ENCODE results near the gene MAP4K2. TPM values are rescaled to one million over a fixed set of nuclear protein-coding genes. Genes with fewer than 3 reads are reported as not detected.
A peak's percentile ranks its signal among the peaks of the same experiment; 100 is the strongest.
"Not testable (repeated sequence)": the region's sequence is repeated elsewhere in the genome, so short reads cannot be mapped to it uniquely, and the experiment has no call there.

Gene MAP4K2
- total RNA-seq, 4 donors from 2014 or later, result 13.6 to 20.4 (median 15.3) TPM

DNA sequence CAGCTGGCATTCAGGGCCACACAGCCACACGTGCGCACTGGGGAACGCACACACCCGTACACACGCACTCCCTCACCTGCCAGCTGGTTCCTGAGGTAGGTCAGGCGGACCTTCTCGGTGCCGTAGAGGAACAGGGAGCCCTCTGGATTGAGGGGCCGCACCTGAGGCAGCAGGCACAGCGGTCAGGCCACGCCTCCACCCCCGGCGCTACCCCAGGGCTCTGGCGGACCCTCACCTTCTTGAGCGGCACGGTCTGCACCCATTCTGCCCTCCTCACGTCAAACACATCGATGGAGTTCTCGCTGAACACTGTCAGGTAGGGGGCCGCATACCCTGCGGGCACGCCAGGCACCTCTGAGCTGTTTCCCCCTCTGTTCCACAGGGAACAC is 24.4 kb upstream of the MAP4K2 start:
- Histone ChIP-seq H3K4me3 (no peak overlapping the region), H3K27ac (no peak overlapping the region), H3K4me1 (no peaks in the 10 kb centered on the region), H3K9me3 (no peaks in the 10 kb centered on the region), H3K27me3 (no peaks in the 10 kb centered on the region), H3K36me3 (peaks cover 67% of the 10 kb centered on the region)
- TF ChIP-seq EP300 (IDR thresholded peaks at IDR 0.05), result no peak
- WGBS, result 94% methylated on average over 13 of the region's 22 CpGs
- DNase-seq (ENCODE audit: low spot score in 2 of 2), result no peak

DNA sequence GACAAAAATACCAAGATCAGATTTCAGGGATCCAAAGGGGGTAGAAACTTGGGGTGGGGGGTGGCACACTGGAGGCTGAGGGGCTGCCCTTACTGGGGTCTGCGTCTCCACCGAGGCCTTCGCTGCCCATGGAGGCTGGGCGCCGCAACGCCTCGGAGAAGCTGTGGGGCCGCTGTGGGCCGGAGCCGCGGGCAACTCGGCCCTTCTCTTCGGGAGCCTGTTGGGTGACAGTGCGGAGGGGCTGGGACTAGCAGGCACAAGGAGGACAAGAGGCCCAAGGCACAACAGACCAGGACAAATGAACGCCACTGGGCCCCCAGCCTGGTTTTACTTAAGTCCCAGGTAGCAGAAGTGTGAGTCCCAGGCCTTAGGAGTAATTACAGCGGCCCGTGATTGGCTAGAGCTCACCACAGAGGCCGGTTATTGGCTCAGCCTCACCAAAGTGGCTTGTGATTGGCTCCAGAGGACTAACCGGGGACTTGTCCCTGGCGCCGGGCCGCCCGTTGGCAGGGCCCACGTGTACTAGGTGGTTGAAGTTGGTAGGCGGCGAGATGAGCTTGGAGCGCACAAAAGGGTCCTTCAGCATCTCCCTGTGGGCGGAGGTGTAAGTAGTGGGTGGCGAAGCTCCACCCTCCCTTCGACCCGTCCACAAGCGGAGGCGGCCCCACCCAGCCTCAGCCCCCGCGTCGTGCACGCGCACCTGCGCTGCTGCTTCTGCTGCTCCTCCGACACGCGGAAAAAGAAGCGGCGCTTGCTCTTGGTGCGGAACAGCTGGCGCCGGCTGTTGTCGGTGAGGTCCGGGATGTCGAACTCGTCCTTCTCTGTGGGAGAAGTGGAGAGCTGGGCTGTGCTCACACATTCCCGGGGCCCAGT is 23.8 kb upstream of the MAP4K2 start:
- H3K27me3 ChIP-seq, result no peaks in the 10 kb centered on the region
- DNase-seq (ENCODE audit: low spot score in 2 of 2), result peak in 1 of 2 donors; percentile 58
- H3K36me3 ChIP-seq, result peaks cover 61% of the 10 kb centered on the region
- TF ChIP-seq POLR2A (IDR thresholded peaks at IDR 0.05) (no peak), POLR2AphosphoS5 (IDR thresholded peaks at IDR 0.05) (no peak), EP300 (IDR thresholded peaks at IDR 0.05) (no peak)
- TF ChIP-seq, protein P1, sequence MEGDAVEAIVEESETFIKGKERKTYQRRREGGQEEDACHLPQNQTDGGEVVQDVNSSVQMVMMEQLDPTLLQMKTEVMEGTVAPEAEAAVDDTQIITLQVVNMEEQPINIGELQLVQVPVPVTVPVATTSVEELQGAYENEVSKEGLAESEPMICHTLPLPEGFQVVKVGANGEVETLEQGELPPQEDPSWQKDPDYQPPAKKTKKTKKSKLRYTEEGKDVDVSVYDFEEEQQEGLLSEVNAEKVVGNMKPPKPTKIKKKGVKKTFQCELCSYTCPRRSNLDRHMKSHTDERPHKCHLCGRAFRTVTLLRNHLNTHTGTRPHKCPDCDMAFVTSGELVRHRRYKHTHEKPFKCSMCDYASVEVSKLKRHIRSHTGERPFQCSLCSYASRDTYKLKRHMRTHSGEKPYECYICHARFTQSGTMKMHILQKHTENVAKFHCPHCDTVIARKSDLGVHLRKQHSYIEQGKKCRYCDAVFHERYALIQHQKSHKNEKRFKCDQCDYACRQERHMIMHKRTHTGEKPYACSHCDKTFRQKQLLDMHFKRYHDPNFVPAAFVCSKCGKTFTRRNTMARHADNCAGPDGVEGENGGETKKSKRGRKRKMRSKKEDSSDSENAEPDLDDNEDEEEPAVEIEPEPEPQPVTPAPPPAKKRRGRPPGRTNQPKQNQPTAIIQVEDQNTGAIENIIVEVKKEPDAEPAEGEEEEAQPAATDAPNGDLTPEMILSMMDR (IDR thresholded peaks at IDR 0.05), result no peak
- H3K4me1 ChIP-seq, result no peaks in the 10 kb centered on the region
- no peak overlapping the region for H3K4me3 ChIP-seq
- WGBS, result 94% methylated on average over 31 of the region's 52 CpGs
- H3K9me3 ChIP-seq, result no peaks in the 10 kb centered on the region
- H3K27ac ChIP-seq, result no peak overlapping the region

DNA sequence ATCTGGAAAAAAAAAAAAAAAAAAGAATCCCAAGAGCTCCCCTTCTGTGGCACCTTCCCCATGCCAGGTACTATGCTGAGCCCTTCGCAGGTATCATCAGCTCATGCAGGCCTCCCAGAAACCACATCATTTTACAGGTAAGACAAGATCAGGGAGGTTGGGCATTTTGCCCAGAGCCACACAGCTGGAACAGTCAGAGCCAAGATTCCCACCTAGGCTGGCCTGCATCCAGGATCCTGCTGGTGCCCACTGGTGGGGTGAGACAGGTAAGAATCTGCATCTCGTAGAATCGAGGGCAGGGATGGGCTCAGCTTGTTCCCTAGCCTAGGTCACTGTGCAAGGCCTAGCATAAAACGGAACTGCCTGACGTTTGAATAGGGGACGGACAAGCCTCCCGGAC is 23.0 kb upstream of the MAP4K2 start:
- no peaks in the 10 kb centered on the region for H3K9me3 ChIP-seq
- peaks cover 53% of the 10 kb centered on the region for H3K36me3 ChIP-seq
- no peak for DNase-seq (ENCODE audit: low spot score in 2 of 2)
- WGBS, result 85% methylated on average over 7 of the region's 7 CpGs
- no peaks in the 10 kb centered on the region for H3K27me3 ChIP-seq
- H3K4me3 ChIP-seq, result no peak overlapping the region
- no peak overlapping the region for H3K27ac ChIP-seq
- TF ChIP-seq POLR2AphosphoS5 (IDR thresholded peaks at IDR 0.05), result no peak
- no peak for TF ChIP-seq EP300 (IDR thresholded peaks at IDR 0.05)
- H3K4me1 ChIP-seq, result no peaks in the 10 kb centered on the region

DNA sequence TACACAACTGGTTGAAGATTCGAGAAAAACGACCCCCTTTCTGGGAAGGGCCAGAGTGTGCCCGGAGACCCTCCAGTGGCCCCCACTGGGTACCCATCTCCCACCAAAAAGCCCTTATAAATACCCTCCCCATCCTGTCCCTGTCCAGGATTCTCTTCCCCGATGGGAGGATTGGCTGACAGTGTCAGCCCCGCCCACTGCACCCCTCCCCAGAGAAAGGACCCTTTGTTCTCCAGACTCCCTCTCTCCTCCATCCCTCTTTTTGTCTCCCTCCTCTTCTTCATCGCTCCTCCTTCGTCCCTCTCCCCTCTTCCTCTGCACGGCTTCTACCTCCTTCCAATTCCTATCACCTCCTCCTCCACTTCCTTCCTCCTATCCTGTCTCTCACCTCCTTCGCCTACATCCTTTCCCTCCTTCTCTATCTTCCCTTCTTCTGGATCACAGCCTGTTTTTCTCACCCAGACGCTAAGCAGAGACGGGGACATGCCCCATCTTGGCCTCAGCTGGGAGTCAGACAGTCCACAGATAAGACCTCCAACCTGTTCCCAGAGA is 20.6 kb upstream of the MAP4K2 start:
- WGBS, result 73% methylated on average over 11 of the region's 11 CpGs
- H3K4me3 ChIP-seq, result no peak overlapping the region
- no peaks in the 10 kb centered on the region for H3K4me1 ChIP-seq
- TF ChIP-seq POLR2A (IDR thresholded peaks at IDR 0.05) (no peak), EP300 (IDR thresholded peaks at IDR 0.05) (no peak), POLR2AphosphoS5 (IDR thresholded peaks at IDR 0.05) (no peak)
- TF ChIP-seq, protein P1 (IDR thresholded peaks at IDR 0.05), result no peak
- no peak for DNase-seq (ENCODE audit: low spot score in 2 of 2)
- H3K9me3 ChIP-seq, result no peaks in the 10 kb centered on the region
- no peak overlapping the region for H3K27ac ChIP-seq
- no peaks in the 10 kb centered on the region for H3K27me3 ChIP-seq
- H3K36me3 ChIP-seq, result peaks cover 30% of the 10 kb centered on the region

DNA sequence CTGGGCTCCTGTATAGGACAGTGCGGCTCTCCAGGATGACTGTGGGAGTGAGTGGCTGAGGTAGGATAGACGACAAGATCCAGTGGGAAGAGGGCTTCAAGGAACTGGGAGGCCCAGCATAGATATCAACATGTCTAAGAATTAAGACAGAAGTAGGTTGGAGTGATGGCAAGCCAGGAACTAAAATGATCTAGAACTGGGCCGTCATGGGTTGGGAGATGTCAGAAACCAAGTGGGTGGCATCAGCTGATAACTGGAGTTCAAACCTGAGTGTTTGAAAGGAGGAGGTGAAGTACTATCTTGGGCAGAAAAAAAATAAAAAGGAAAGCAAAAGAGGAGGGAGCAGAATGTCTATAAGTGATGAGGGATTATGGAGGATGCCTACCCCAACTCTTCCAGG is 14.5 kb upstream of the MAP4K2 start:
- Histone ChIP-seq H3K27ac (no peak overlapping the region), H3K27me3 (no peaks in the 10 kb centered on the region), H3K36me3 (no peaks in the 10 kb centered on the region), H3K4me3 (no peak overlapping the region), H3K4me1 (no peaks in the 10 kb centered on the region), H3K9me3 (no peaks in the 10 kb centered on the region)
- no peak for TF ChIP-seq POLR2A (IDR thresholded peaks at IDR 0.05)
- TF ChIP-seq POLR2AphosphoS5 (IDR thresholded peaks at IDR 0.05), result no peak
- no peak for TF ChIP-seq EP300 (IDR thresholded peaks at IDR 0.05)
- TF ChIP-seq, protein P1 (IDR thresholded peaks at IDR 0.05), result no peak
- DNase-seq (ENCODE audit: low spot score in 2 of 2), result no peak
- WGBS, result 84% methylated on average over 3 of the region's 3 CpGs

DNA sequence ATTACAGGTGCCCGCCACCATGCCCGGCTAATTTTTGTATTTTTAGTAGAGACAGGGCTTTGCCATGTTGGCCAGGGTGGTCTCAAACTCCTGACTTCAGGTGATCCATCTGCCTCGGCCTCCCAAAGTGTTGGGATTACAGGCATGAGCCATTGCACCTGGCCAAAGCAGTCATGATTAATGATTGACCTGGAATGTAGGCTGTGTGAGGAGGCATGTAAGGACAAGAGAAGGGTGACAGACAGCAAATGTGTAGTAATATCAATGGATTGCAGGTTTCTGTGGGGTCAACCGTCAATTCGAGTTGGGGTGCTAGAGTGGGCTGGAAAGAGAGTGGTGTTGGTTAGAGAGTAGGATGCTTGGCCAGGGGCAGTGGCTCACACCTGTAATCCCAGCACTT is 12.4 kb upstream of the MAP4K2 start:
- H3K27me3 ChIP-seq; H3K4me3 ChIP-seq; H3K9me3 ChIP-seq; DNase-seq (ENCODE audit: low spot score in 2 of 2); H3K36me3 ChIP-seq; H3K27ac ChIP-seq; H3K4me1 ChIP-seq: not testable (repeated sequence)
- WGBS, result 87% methylated on average over 5 of the region's 5 CpGs

All from suprapubic skin (tissue), 4 donors.